ENCODE data around the gene SALL3.

SALL3 gene

DNA sequence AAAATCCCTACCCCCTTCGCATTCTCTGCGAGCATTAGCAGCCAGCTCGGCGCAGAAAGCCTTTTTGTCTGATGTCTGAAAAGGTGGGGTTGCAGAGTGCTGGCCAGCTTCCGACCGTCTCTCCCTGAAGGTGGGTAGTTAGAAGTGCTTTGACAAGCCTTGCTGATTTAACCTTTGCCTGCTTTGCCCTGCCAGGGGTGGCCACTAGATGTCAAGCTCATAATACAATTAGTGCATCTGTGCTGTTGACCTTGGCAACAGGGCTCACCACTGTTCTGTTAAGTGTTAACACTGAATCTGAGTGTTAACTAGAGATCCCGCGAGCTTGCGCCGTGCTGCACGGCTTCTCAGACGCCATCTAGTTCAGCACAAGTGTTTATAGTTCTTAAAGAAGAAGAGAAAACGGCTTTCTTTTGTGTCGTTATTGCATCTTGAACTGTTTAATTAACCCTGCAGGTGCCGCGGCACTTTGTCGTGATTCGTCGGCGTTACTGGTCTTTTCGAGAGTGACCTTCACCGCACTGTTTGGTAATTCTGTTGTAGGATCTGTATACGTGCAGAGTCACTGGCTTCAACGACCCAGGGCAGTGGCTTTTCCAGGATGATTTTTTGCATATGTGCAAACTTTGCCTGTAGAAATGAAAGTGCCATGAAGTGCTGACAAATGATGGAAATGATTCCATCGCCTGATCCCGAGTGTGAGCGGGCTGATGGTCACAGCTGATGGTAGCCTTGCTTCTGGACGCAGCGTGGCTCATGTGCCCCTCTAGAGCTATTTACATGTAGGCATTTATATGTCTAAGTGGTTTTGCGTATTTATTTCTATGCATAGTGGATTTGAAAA is 5.5 kb downstream of the SALL3 start:
- TF ChIP-seq, protein P1, sequence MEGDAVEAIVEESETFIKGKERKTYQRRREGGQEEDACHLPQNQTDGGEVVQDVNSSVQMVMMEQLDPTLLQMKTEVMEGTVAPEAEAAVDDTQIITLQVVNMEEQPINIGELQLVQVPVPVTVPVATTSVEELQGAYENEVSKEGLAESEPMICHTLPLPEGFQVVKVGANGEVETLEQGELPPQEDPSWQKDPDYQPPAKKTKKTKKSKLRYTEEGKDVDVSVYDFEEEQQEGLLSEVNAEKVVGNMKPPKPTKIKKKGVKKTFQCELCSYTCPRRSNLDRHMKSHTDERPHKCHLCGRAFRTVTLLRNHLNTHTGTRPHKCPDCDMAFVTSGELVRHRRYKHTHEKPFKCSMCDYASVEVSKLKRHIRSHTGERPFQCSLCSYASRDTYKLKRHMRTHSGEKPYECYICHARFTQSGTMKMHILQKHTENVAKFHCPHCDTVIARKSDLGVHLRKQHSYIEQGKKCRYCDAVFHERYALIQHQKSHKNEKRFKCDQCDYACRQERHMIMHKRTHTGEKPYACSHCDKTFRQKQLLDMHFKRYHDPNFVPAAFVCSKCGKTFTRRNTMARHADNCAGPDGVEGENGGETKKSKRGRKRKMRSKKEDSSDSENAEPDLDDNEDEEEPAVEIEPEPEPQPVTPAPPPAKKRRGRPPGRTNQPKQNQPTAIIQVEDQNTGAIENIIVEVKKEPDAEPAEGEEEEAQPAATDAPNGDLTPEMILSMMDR (IDR thresholded peaks at IDR 0.05; ENCODE audit: low read depth, low read length): peak; percentile 6
- peak overlapping the region; percentile 30 for H3K4me3 ChIP-seq (ENCODE audit: low read depth, low read length)
- in situ Hi-C loops (cut with HindIII; ENCODE audit: low sequenced_read_pairs): no loop called here
- DNase-seq (ENCODE audit: low read depth, low spot score): peak; percentile 46

DNA sequence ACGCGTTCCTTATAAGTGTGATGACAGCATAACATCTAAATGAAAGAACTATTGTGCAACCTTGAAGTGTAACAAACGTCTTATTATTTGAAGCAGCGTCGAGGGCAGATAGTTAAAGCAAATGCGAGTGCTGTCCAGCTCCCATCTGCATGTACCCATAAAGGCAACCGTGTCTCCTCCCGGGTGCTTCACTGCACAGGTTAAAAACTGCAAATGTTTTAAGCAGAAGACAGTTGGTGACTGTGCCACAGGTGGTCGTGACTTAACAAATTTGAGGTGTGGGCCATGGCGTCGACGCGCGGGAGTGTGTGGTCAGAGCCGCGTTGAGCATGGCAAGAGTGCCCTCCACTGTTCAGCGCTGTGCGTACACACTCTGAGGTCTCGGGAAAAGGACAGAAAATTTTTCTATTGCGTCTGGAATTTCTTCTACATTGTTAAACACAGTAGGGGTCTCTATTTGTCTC is 6.4 kb downstream of the SALL3 start:
- H3K4me3 ChIP-seq (ENCODE audit: low read depth, low read length): no peak overlapping the region
- in situ Hi-C loops (cut with HindIII; ENCODE audit: low sequenced_read_pairs): no loop called here
- TF ChIP-seq, protein P1 (IDR thresholded peaks at IDR 0.05; ENCODE audit: low read depth, low read length): peak; percentile 65
- peak; percentile 43 for DNase-seq (ENCODE audit: low read depth, low spot score)

DNA sequence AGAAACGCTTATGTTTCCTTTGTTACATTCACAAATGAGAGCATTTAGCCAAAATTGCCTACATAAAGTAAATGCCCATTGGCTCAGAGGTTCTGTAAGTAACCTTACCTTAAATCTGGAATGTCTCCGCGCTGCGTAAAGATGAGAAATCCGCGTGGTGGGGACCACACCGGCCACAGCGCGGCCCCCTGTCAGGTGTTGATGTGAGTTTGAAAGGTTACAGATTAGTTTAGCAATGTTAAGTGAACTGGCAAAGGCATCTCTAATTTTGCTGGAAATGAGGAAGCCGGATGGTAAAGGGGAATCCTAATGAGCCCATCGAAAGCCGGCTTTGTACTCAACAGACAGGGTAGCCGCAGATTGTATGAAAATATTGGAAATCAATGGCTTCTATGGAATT is 11.8 kb downstream of the SALL3 start:
- TF ChIP-seq, protein P1 (IDR thresholded peaks at IDR 0.05; ENCODE audit: low read depth, low read length): no peak
- no peak for DNase-seq (ENCODE audit: low read depth, low spot score)

DNA sequence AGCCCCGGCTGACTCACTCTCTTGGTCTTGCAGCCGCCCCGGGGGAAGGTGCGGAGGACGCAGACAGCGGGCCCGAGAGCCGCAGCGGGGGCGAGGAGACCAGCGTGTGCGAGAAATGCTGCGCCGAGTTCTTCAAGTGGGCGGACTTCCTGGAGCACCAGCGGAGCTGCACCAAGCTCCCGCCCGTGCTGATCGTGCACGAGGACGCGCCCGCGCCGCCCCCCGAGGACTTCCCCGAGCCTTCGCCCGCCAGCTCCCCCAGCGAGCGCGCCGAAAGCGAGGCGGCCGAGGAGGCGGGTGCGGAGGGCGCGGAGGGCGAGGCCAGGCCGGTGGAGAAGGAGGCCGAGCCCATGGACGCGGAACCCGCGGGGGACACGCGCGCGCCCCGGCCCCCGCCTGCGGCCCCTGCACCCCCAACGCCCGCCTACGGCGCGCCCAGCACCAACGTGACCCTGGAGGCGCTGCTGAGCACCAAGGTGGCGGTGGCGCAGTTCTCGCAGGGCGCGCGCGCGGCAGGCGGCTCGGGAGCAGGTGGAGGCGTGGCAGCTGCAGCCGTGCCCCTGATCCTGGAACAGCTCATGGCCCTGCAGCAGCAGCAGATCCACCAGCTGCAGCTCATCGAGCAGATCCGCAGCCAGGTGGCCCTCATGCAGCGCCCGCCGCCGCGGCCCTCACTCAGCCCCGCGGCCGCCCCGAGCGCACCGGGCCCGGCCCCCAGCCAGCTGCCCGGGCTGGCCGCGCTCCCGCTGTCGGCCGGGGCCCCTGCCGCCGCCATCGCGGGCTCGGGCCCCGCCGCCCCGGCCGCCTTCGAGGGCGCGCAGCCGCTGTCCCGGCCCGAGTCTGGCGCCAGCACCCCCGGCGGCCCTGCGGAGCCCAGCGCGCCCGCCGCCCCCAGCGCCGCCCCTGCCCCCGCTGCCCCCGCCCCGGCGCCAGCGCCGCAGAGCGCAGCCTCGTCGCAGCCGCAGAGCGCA is 12.7 kb downstream of the SALL3 start:
- in situ Hi-C loops (cut with HindIII; ENCODE audit: low sequenced_read_pairs): no loop called here
- TF ChIP-seq, protein P1 (IDR thresholded peaks at IDR 0.05; ENCODE audit: low read depth, low read length): no peak
- H3K4me3 ChIP-seq (ENCODE audit: low read depth, low read length): no peak overlapping the region
- no peak for DNase-seq (ENCODE audit: low read depth, low spot score)

More for the DNA sequence above, 11.8 kb downstream of the SALL3 start:
- H3K4me3 ChIP-seq (ENCODE audit: low read depth, low read length): no peak overlapping the region
- in situ Hi-C loops (cut with HindIII; ENCODE audit: low sequenced_read_pairs): no loop called here

DNA sequence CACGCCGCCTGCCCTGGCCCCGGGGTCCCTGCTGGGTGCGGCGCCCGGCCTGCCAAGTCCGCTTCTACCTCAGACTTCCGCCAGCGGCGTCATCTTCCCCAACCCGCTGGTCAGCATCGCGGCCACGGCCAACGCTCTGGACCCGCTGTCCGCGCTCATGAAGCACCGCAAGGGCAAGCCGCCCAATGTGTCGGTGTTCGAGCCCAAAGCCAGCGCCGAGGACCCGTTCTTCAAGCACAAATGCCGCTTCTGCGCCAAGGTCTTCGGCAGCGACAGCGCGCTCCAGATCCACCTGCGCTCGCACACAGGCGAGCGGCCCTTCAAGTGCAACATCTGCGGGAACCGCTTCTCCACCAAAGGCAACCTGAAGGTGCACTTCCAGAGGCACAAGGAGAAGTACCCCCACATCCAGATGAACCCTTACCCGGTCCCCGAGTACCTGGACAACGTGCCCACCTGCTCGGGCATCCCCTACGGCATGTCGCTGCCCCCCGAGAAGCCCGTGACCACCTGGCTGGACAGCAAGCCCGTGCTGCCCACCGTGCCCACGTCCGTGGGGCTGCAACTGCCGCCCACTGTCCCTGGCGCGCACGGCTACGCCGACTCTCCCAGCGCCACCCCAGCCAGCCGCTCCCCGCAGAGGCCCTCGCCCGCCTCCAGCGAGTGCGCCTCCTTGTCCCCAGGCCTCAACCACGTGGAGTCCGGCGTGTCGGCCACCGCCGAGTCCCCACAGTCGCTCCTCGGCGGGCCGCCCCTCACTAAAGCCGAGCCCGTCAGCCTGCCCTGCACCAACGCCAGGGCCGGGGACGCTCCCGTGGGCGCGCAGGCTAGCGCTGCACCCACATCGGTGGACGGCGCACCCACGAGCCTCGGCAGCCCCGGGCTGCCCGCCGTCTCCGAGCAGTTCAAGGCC is 13.7 kb downstream of the SALL3 start:
- TF ChIP-seq, protein P1 (IDR thresholded peaks at IDR 0.05; ENCODE audit: low read depth, low read length): no peak
- DNase-seq (ENCODE audit: low read depth, low spot score): no peak
- in situ Hi-C loops (cut with HindIII; ENCODE audit: low sequenced_read_pairs): no loop called here
- no peak overlapping the region for H3K4me3 ChIP-seq (ENCODE audit: low read depth, low read length)

Measured in astrocyte of the spinal cord (primary cell).